AG04449 (cell line): ENCODE data around the gene CYP4F12.

Source experiments
- CTCF ChIA-PET: fragments of 350-600 bp; formaldehyde crosslinking; extraction: SDS; loops from one replicate; lab custom pipeline; 2021; ENCODE audit warnings: antibody characterized with exemption; lab: Yijun Ruan, JAX
- POLR2A ChIA-PET: fragments of 400-600, 350-600 bp; formaldehyde crosslinking; extraction: SDS; loops from one replicate; lab custom pipeline; 2020; ENCODE audit warnings: antibody characterized with exemption, inconsistent platforms; lab: Yijun Ruan, JAX
- DNase-seq: peaks from one replicate; pipeline ENCODE4 v3.0.0-alpha.2; 2010; ENCODE audit warnings: low read depth, low spot score
- H3K4me3 ChIP-seq: 2 replicates; pipeline ENCODE4 v1.5.1; 2011; ENCODE audit warnings: low read depth, mild to moderate bottlenecking, control low read depth, low read length
- TF ChIP-seq, protein P1 (sequence below): IDR thresholded peaks from one replicate; pipeline ENCODE4 v1.5.1; 2011; ENCODE audit warnings: mild to moderate bottlenecking, moderate library complexity, low read length, control low read depth, inconsistent platforms; ENCODE audit not compliant: insufficient read depth; ENCODE audit errors: missing control alignments

CYP4F12 gene

DNA sequence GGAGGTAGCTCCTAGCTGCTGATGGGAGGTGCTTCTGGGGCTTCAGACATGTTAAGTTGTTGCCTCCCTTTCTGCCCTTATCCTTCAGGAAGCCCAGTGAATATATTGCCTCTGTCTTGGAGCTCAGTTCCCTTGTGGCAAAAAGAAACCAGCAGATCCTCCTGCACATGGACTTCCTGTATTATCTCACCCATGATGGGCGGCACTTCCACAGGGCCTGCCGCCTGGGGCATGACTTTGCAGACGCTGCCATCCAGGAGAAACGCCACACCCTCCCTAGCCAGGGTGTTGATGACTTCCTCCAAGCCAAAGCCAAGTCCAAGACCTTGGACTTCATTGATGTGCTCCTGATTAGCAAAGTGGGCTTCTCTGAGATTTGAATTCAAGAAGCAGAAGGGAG lies 6.0 kb upstream of the CYP4F12 start:
- DNase-seq: no peak
- POLR2A ChIA-PET: no interaction called here
- CTCF ChIA-PET: interaction anchor here (0.6 kb wide), 1 partner anchor 575 kb away, joined by 4 read pairs; no protein-coding TSS in a partner anchor
- TF ChIP-seq, protein P1, sequence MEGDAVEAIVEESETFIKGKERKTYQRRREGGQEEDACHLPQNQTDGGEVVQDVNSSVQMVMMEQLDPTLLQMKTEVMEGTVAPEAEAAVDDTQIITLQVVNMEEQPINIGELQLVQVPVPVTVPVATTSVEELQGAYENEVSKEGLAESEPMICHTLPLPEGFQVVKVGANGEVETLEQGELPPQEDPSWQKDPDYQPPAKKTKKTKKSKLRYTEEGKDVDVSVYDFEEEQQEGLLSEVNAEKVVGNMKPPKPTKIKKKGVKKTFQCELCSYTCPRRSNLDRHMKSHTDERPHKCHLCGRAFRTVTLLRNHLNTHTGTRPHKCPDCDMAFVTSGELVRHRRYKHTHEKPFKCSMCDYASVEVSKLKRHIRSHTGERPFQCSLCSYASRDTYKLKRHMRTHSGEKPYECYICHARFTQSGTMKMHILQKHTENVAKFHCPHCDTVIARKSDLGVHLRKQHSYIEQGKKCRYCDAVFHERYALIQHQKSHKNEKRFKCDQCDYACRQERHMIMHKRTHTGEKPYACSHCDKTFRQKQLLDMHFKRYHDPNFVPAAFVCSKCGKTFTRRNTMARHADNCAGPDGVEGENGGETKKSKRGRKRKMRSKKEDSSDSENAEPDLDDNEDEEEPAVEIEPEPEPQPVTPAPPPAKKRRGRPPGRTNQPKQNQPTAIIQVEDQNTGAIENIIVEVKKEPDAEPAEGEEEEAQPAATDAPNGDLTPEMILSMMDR: no peak
- no peak overlapping the region for H3K4me3 ChIP-seq

DNA sequence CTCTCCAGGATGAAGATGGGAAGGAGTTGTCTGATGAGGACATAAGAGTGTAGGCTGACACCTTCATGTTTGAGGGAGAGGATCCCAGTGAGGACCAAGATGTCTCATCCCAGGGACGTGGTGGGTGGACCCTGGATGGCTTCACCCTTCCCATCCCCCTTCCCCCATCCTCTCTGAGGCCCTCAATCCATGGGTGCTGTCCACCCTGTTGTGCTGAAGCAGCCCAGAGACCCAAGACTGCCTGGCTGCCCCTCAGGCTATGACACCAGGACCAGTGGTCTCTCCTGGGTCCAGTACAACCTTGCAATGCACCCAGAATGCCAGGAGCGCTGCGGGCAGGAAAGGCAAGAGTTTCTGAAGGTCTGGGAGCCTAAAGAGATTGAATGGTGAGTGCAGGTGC lies 3.4 kb upstream of the CYP4F12 start:
- TF ChIP-seq, protein P1: no peak
- ChIA-PET CTCF (no interaction called here), POLR2A (no interaction called here)
- no peak for DNase-seq
- H3K4me3 ChIP-seq: no peak overlapping the region

DNA sequence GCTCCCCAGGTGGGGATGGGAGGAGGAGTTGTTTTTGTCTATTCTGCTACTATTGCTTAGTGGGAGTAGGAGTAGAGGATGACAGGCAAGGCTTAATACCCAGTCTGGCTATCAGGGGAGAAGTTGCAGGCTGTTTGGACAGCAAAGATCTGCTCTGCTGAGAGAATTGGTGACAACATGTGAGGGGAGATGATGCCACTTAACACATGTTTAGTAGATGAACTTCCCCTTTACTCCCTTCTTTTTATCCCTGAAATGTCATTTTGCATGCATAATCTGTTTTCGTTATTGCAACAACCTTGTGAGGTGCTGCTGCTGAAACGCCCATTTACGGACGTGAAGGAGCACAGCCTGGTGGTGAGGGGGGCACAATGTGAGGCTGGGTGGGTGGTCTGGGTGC lies 3.0 kb upstream of the CYP4F12 start:
- TF ChIP-seq, protein P1: no peak
- POLR2A ChIA-PET: no interaction called here
- CTCF ChIA-PET: no interaction called here
- no peak overlapping the region for H3K4me3 ChIP-seq
- DNase-seq: no peak

DNA sequence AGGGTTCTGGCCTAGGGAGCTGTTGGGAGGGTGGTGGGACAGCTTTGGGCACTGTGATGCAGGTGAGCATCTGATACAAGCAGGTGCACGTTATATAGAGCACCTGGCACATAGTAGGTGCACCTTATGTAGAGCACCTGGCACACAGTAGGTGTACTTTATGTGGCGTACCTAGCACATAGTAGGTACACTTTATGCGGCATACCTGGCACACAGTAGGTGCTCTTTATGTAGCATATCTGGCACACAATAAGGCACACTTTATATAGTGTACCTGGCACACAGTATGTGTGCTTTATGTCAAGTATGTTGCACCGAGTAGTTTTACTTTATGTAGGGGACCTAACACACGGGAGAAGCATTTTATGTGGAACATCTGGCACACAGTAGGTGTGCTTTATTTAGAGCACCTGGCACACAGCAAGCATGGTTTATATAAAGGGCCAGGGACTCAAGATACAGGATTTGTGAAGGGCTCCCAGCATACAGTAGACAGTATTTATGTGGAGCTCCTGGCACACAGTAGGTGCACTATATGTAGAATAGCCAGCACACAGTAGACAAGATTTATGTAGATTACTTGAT lies 1.6 kb upstream of the CYP4F12 start:
- ChIA-PET POLR2A (no interaction called here), CTCF (interaction anchor here (1.2 kb wide), 1 partner anchor 42 kb away, joined by 3 read pairs; no protein-coding TSS in a partner anchor)
- no peak for DNase-seq
- no peak overlapping the region for H3K4me3 ChIP-seq
- TF ChIP-seq, protein P1: no peak

DNA sequence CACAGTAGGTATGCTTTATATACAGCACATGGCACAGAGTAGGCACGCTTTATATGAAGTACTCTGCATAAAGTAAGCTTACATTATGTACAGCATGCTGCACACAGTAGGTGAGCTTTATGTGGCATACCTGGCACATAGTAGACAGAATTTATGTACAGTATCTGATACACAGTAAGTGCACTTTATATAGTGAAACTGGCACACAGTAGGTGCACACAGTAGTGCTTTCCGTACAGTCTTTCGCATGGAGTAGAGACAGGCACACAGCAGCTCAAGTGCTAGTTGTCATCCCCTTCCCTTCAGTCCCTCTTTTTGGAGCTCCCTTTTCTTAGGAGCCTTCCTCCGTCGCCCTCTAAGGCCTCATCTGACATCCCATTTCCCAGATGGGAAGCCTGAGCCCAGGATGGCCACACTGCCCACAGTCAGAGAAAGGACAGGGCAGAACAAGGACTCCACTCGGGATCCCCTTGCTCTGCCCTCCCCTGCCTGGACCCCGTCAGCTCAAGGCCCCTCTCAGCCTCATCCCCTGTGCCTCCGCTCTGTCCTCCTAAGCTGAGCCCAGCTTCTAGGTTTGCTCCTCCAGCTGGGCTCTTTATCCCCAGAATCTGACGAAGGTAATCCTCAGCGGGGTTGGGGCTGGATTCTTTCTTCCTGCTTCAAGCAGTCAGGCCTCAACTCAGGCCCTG lies 852 bp upstream of the CYP4F12 start:
- TF ChIP-seq, protein P1: no peak
- ChIA-PET CTCF (interaction anchor here (0.8 to 1.2 kb wide), 2 partner anchors 42 kb away, joined by 3 read pairs; no protein-coding TSS in a partner anchor), POLR2A (no interaction called here)
- no peak for DNase-seq
- H3K4me3 ChIP-seq: no peak overlapping the region

DNA sequence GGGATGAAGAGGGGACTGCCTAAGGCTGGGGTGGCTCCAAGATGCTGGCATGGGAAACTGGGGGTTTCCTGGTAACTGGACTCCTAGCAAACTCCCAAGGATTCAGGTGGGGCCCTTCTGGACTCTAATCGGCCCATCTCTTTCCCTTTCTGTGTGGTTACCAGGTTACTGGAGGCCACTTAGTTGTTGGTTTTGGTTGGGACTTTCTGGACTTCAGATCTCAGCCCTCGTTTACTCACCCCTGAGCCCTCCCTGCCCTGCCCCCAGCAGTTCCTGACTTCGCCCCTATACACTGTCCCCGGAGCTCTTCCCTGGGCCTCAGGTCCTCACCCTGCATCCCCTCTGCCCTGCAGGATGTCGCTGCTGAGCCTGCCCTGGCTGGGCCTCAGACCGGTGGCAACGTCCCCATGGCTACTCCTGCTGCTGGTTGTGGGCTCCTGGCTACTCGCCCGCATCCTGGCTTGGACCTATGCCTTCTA lies 328 bp downstream of the CYP4F12 start:
- ChIA-PET POLR2A (no interaction called here), CTCF (interaction anchor here (0.8 kb wide), 1 partner anchor 44 kb away, joined by 3 read pairs; no protein-coding TSS in a partner anchor)
- TF ChIP-seq, protein P1: no peak
- no peak for DNase-seq
- no peak overlapping the region for H3K4me3 ChIP-seq
